ENCODE results near the gene FBXO42. TPM values are rescaled to one million over a fixed set of nuclear protein-coding genes. Genes with fewer than 3 reads are reported as not detected.
A peak's percentile ranks its signal among the peaks of the same experiment; 100 is the strongest.
"Not testable (repeated sequence)": the region's sequence is repeated elsewhere in the genome, so short reads cannot be mapped to it uniquely, and the experiment has no call there.

The FBXO42 gene
- total RNA-seq, 1 donor from 2014 or later, result 24.8 TPM

- DNase-seq, result no peak
These were observed 20.4 kb upstream of the FBXO42 start for GRCh38 chr1:16372535-16373285.

GRCh38 chr1:16371725-16372124 lies 19.4 kb upstream of the FBXO42 start:
- no peak for DNase-seq

- DNase-seq, result no peak
These were observed 17.5 kb upstream of the FBXO42 start for GRCh38 chr1:16369821-16370220.

- DNase-seq, result peak; percentile 35
These were observed 15.9 kb upstream of the FBXO42 start for GRCh38 chr1:16367968-16368890.

GRCh38 chr1:16367258-16367967 lies 15.1 kb upstream of the FBXO42 start:
- DNase-seq, result peak; percentile 89

- DNase-seq, result peak; percentile 99
These were observed 14.5 kb upstream of the FBXO42 start, which contains the start of gene SZRD1 for GRCh38 chr1:16366722-16367257. Gene SZRD1 (plus strand): TSS chr1:16367242. CDS start chr1:16367258, 16 bp downstream.

GRCh38 chr1:16365146-16365498 lies 12.8 kb upstream of the FBXO42 start:
- not testable (repeated sequence) for DNase-seq

- DNase-seq, result no peak
These were observed 4.6 kb upstream of the FBXO42 start for GRCh38 chr1:16356867-16357266.

- no peak for DNase-seq
These were observed 2.3 kb upstream of the FBXO42 start for GRCh38 chr1:16354619-16355018.

- DNase-seq, result no peak
These were observed 709 bp upstream of the FBXO42 start for GRCh38 chr1:16352842-16353535.

GRCh38 chr1:16351456-16351993 lies 755 bp downstream of the FBXO42 start:
- DNase-seq, result peak; percentile 43

- DNase-seq, result no peak
These were observed 2.4 kb downstream of the FBXO42 start for GRCh38 chr1:16349847-16350406.

- peak; percentile 39 for DNase-seq
These were observed 3.7 kb downstream of the FBXO42 start for GRCh38 chr1:16348414-16349182.

- not testable (repeated sequence) for DNase-seq
These were observed 9.0 kb downstream of the FBXO42 start for GRCh38 chr1:16343276-16343675.

- DNase-seq, result no peak
These were observed 9.8 kb downstream of the FBXO42 start for GRCh38 chr1:16342331-16343062.

- DNase-seq, result no peak
These were observed 11.6 kb downstream of the FBXO42 start for GRCh38 chr1:16340673-16341072.

- DNase-seq, result no peak
These were observed 13.3 kb downstream of the FBXO42 start for GRCh38 chr1:16338961-16339360.

- no peak for DNase-seq
These were observed 17.5 kb downstream of the FBXO42 start for GRCh38 chr1:16334655-16335340.

Measured in skin of body (tissue), 2 donors.